Upper lobe of right lung (tissue), 1 donor: Measurements from ENCODE around the gene MMP19. TPM values are rescaled to one million over a fixed set of nuclear protein-coding genes. Genes with fewer than 3 reads are reported as not detected.

Source experiments
- ATAC-seq: fragments of 200-7000 bp; cut with Tn5 transposase; one replicate; pipeline ENCODE4 v1.9.1; 2020; ENCODE audit warnings: mild to moderate bottlenecking, moderate library complexity
- DNase-seq: peaks from one replicate; pipeline ENCODE4 v3.0.0-alpha.2; 2020
- H3K27ac ChIP-seq: fragments of 200-600 bp; one replicate; pipeline ENCODE4 v1.8.0; 2022
- H3K27me3 ChIP-seq: fragments of 200-600 bp; one replicate; pipeline ENCODE4 v1.8.0; 2022; ENCODE audit warnings: mild to moderate bottlenecking
- H3K36me3 ChIP-seq: fragments of 200-600 bp; one replicate; pipeline ENCODE4 v1.8.0; 2022
- H3K4me1 ChIP-seq: fragments of 200-600 bp; one replicate; pipeline ENCODE4 v1.8.0; 2022
- H3K4me3 ChIP-seq: fragments of 200-600 bp; one replicate; pipeline ENCODE4 v1.8.0; 2022; ENCODE audit warnings: mild to moderate bottlenecking
- H3K9me3 ChIP-seq: fragments of 200-600 bp; one replicate; pipeline ENCODE4 v1.8.0; 2022
- CTCF ChIP-seq: fragments of 200-600 bp; IDR thresholded peaks from one replicate; pipeline ENCODE4 v1.8.0; 2022; ENCODE audit warnings: antibody characterized with exemption
- intact Hi-C: fragments of 100-400 bp; cut with DNase I; formaldehyde crosslinking; loops from one replicate; pipeline ENCODE4 v1.11.0; 2022
- long read RNA-seq: library from polyadenylated mRNA; unstranded; transcript quantifications from one replicate; pipeline ENCODE4 v2.0.0, GENCODE V29; 2021
- total RNA-seq: library from RNA; stranded (reverse); fragmentation: NEBNext Ultra II Directional; extraction: Animal tissue kit (Norgen Biotek cat#: 25700); gene quantifications from one replicate; pipeline ENCODE4 v1.2.1, GENCODE V29; 2021
- donor health status: DM: no; HTN: yes; CAD: no; lungs with severe emphysema.

MMP19 gene
- 30.2 TPM for total RNA-seq
- long read RNA-seq, transcript MMP19-201 (9 exons, 2,229 nt), result major isoform, 7 of 28 reads
- long read RNA-seq, partial matches to known transcripts, result 9 of 28 reads
- long read RNA-seq, other reads (novel, unspliced or antisense), result 11 of 28 reads

GRCh38 chr12:55842681-55843429 is at the start of gene MMP19:
TSS of gene MMP19 (minus strand) at chr12:55842936. CDS start at chr12:55842830, 106 bp downstream.
- Histone ChIP-seq H3K4me3 (peak within 1 kb of the TSS; percentile 51), H3K36me3 (no peaks in the 10 kb centered on the region), H3K27ac (peak within 1 kb of the TSS; percentile 82), H3K27me3 (no peaks in the 10 kb centered on the region), H3K4me1 (peaks cover 4% of the 10 kb centered on the region), H3K9me3 (no peaks in the 10 kb centered on the region)
- no peak for TF ChIP-seq CTCF
- peak; percentile 68 for ATAC-seq
- intact Hi-C loops, result no loop called here
- no peak for DNase-seq

GRCh38 chr12:55891310-55891709 is 48.6 kb upstream of the MMP19 start:
- intact Hi-C loops, result no loop called here
- Histone ChIP-seq H3K36me3 (no peaks in the 10 kb centered on the region), H3K4me3 (no peak overlapping the region), H3K4me1 (no peaks in the 10 kb centered on the region), H3K27me3 (no peaks in the 10 kb centered on the region), H3K9me3 (no peaks in the 10 kb centered on the region), H3K27ac (no peak overlapping the region)
- no peak for TF ChIP-seq CTCF
- ATAC-seq (no peak), DNase-seq (no peak)

GRCh38 chr12:55885113-55885512 is 42.4 kb upstream of the MMP19 start:
- intact Hi-C loops, result no loop called here
- no peaks in the 10 kb centered on the region for H3K9me3 ChIP-seq
- H3K36me3 ChIP-seq, result no peaks in the 10 kb centered on the region
- TF ChIP-seq CTCF, result no peak
- no peak overlapping the region for H3K4me3 ChIP-seq
- no peaks in the 10 kb centered on the region for H3K4me1 ChIP-seq
- no peak for ATAC-seq
- no peak overlapping the region for H3K27ac ChIP-seq
- H3K27me3 ChIP-seq, result no peaks in the 10 kb centered on the region
- DNase-seq, result no peak

- Histone ChIP-seq H3K4me3 (no peak overlapping the region), H3K9me3 (no peaks in the 10 kb centered on the region), H3K27ac (no peak overlapping the region), H3K36me3 (no peaks in the 10 kb centered on the region), H3K27me3 (no peaks in the 10 kb centered on the region), H3K4me1 (no peaks in the 10 kb centered on the region)
- ATAC-seq (no peak), DNase-seq (no peak)
- TF ChIP-seq CTCF, result no peak
- intact Hi-C loops, result no loop called here
These were observed 35.1 kb upstream of the MMP19 start for GRCh38 chr12:55877824-55878223.

GRCh38 chr12:55875704-55876467 is 33.1 kb upstream of the MMP19 start:
- ATAC-seq (no peak), DNase-seq (no peak)
- H3K4me3 ChIP-seq, result no peak overlapping the region
- TF ChIP-seq CTCF, result no peak
- no peaks in the 10 kb centered on the region for H3K27me3 ChIP-seq
- H3K36me3 ChIP-seq, result no peaks in the 10 kb centered on the region
- no peaks in the 10 kb centered on the region for H3K9me3 ChIP-seq
- intact Hi-C loops, result no loop called here
- no peaks in the 10 kb centered on the region for H3K4me1 ChIP-seq
- H3K27ac ChIP-seq, result no peak overlapping the region
